Lung microvascular endothelial cell (primary cell): ENCODE measurements around the gene MKNK1. TPM values are rescaled to one million over a fixed set of nuclear protein-coding genes. Genes with fewer than 3 reads are reported as not detected.
A peak's percentile ranks its signal among the peaks of the same experiment; 100 is the strongest.

Experiments
- DNase-seq, 2 donors: peaks; one replicate each; pipeline versions ENCODE4 v3.0.0 to v3.0.0-alpha.2; 2010; ENCODE audit warnings: low read depth in 2 of 2
- total RNA-seq: library from RNA; depleted of rRNA; stranded (reverse); fragments of >200 nt; gene quantifications from 2 replicates; pipeline ENCODE4 v1.2.1, GENCODE V29; 2014

Gene MKNK1
- total RNA-seq, 1 donor from 2014 or later: 12.1 TPM

DNA sequence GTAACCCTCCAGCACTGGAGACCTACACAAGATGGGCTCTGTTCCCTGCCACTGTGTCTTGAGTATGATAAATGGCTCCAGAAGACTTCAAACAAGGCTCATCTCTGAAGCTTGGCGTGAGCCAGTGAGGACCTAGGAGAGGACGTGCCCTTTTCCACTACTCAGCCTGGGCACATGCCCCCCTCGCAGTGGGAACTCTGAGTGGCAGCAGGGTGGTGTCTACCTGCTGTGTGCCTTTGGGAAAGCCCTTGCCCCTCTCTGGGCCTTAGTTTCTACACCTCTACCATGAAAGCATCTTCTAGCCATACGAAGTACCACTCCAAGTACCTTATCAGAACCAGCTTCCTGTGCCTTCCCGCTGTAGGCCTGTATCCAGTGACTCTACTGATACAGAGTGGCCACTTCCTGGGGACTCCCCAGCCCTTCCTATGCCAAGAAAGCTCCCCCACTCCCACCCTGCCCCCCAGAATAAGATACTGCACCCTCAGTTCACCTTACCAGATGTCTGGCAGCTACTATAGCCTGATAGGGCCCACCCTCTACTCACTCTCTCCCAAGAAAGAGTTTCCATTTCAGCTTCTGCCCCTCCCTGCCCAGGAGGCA lies 15.7 kb upstream of the MKNK1 start:
- DNase-seq: no peak

DNA sequence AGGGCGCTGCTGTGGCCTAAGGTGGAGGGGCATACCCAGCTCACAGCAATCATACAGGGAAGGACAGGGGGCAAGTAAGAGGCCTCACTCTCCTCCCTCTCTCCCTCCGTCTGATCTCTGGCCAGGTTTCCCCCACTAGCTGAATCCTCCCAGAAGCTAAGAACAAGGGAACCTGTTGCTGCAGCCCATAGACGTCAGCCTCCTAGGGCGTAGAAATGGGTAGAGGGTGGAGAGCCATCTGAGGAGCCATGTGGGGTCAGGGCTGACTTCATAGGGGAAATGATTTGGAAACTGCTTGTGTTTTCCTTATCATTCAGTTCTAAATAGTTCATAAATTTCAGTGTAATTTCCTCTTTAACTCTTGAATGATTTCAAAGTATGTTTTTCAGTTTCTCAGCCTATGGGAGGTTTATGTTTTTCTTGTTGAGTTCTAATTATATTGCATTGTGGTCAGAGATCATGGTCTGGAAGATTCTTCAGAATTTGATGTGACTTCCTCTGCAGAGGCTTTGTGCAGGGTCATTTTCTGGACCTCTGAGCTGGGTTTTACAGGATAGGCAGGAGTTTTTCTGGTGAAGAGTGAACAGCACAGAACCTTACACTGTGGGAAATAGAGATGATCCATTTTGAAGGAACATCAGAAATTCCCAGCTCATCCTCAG lies 14.8 kb upstream of the MKNK1 start:
- DNase-seq: no peak

DNA sequence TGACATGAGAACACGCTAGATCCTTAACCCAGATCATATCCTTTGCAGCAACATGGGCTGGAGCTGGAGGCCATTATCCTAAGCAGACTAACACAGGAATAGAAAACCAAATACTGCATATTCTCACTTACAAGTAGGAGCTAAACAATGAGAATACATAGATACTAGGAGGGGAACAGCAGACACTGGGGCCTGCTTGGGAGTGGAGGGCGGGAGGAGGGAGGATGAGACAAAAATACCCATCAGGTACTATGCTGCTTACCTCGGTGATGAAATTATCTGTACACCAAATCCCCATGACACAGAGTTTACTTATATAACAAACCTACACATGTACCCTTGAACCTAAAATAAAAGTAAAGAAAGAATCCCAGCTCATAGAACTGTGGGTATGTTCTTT lies 13.8 kb upstream of the MKNK1 start:
- DNase-seq: no peak

DNA sequence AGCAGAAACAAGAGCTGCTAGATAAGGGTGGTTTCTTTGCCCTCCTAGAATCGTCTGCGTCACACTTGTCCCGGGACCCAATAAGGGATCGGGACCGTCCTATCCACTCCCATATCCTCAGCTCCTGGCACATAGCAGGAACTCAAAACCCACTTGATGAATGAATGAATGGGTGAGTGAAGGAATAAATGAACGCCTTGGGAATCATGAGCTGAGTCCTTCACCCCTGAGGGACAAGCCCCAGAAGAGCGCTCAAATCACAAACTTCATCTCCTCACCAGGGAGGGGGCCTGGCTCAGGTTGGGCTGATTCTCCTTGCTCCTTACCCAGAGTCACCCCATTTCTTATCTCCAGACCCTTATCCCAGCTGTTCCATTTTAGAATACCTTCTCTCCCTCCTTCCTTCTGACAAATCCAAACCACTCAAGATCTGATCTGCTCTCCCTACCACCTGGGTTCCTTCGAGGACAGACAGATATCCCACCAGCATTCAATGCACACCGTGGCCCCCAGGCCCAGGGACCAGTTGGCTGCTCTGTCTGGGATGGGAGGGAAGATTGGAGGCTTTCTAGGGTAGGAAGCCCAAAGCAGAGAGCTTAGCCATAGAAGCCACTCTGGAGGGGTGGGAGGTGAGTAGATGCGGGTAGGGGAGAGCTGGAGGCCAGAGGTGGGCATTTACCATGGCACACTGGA lies 13.2 kb upstream of the MKNK1 start:
- DNase-seq: no peak

DNA sequence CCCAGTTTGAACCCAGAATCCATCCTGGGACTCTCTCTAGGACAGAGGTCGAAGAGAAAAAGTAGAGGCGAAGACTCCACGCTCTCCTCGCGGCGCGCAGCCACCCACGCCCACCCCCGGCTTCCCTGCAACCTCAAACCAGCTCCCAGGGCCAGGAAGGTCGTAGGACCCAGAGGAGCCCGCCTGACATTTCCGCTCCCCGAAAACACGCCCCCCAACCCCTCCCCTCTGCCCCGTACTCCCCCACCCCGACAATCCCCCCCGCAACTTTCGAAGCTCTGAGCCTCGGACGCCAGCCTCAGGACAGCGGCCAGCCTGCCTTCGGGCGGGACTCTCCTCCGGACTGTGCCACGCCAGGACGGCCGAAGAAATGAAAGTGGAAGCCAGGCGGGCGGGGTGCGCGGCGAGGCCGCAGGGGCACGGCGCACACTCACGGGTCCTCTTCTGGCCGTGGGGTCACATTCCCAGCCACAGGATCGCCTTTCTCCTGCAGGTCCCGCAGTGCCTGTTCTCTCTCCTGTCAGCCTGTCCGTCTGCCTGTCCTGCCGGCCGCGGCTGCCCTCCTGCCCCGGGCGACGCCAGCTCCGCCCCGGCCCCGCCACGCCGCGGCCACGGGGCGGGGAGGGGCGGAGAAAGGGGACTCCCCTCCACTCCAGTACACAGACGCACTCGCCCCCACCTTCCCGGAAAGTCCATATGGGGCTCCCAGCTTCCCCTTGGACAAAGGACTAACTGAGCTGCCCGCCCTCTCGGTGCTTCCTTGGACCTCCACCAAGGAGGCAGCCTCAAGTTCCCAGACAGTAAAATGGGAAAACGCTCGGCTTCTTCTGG lies 12.4 kb upstream of the MKNK1 start, which contains the start of gene MOB3C:
Gene MOB3C (minus strand): TSS at position 535 of the 831 bp plus-strand sequence. CDS start 3,490 bp downstream, outside the sequence.
- peak; percentile 75 to 77 for DNase-seq

DNA sequence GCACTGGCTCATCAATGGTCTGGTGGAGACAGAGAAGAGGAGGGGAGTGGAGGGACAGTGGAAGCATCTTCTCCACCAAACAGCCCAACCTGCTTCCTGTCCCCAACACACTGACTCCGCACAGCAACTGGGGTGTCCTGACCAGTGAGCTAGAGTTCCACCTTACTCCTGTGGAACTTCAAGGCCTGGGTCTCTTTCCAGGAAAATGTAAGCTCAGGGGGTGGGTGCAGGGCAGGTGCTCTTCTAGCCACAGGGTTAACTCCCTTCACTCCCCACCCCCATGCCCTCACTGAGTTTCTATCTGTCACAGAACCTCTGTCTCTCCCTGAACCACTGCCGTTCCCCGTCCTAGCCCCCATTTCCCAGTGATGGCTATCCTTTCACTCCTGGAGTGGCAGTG lies 11.7 kb upstream of the MKNK1 start:
- DNase-seq: no peak

DNA sequence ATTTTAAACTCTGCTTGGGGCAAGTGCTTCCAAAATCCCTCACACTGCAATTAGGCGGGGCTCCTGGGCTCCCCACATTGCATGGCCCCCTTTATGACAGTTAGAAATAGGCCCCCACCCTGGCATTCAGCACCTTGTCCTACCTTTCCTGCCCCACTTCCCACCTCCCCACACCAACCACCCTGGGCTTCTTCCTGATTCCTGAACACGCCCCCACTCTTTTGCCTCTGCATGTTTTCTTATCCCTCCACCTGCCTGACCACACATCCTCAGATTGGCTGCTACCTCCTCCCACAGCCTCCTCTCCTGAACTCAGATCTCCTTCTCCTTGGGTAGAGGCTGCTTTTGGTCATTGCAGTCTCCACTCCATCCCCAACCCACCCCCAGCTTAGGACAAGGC lies 11.0 kb upstream of the MKNK1 start:
- DNase-seq: no peak

DNA sequence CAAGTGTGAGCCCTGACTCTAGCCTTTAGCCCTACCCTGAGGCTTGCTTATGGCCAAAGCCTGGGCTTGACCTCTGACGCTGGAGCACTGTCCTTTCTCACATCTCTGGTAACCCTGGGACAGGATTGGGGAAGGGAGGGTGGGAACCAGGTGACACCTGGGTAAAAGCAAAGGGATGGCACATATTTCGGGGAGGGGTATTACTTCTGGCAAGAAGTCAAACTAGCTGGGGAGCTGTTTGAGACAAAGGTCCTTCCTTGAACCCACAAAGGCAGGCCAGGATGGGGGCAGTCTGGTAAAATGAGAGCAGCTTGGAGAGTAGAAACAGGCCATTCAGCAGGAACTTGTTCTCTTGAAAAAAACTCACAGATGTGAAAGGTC lies 10.5 kb upstream of the MKNK1 start:
- no peak for DNase-seq

DNA sequence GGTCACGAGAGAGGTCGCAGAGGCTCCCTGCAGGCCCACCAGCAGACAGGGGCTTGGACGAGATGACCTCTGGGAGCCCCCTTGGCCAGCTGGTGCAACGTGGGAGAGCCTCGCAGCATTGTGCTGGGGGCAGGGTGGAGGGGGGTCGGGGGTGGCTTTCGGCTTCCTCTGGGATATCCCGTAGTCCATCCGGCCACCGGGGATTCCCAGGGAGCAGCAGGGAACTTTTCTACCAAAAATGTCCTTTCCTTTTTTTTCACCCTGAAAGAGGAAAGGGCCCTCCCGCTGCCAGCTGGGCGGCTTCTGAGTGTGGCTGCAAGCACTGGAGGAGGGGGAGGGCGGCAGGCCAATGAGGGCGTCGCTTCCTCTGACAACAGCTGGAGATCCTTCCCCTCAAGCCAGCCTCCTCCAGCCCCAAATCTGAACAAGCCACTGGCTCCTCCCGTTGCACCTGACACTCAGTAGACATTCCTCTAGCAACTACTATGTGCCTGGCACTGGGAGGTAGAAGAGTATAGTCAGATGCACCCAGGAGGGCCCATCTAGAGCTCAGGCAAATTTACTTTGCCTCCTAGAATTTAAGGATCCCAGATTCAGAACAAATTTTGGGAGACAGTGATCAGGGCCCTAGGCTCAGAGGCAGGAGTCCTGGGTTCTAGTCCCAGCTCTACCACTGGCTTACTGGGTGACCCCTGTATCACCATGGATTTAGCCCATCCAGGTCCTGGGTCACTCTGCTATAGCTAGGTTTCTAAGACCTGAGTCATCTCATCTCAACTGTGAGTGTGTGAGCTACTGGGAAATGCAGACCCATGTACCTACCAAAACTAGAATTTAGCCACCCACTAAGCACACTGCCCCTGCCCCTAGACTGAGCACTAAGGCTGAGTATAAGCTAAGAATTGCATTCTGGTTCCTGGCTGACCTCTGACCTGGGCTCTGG lies 9.9 kb upstream of the MKNK1 start:
- DNase-seq: peak; percentile 58 to 72

DNA sequence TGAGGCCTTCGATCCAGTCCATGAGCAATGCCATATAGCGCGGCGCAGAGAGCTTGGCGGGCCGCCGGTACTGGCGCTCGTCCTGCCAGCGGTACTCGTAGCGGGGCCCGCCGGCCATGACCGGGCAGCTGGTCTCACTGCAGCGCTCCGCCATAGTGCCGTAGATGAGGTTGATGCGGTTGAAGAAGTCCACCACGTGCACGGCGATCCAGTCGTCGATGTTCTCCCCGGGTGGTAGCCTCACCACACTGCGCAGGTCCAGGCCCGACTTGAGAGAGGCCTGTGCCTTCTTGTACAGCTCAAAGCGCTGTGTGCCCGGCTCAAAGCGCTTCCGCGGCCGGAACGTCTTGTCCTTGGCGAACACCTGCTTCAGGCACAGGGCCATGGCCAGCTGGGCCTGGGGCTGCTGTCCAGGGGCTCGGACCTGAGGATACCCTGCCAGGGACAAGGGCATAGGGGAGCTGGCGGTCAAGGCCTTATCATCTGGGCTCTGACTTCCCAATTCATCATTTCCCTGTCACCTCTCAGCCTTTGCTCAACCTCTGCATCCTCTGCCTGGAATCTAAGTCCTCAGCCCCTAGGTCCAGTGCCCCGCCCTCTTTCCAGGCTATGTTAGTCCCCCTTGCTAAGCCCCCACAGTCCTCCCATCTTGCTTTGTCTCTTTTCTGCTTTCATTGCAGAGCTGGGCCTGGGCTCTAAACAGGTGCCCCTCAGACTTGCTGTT lies 9.0 kb upstream of the MKNK1 start:
- no peak for DNase-seq

DNA sequence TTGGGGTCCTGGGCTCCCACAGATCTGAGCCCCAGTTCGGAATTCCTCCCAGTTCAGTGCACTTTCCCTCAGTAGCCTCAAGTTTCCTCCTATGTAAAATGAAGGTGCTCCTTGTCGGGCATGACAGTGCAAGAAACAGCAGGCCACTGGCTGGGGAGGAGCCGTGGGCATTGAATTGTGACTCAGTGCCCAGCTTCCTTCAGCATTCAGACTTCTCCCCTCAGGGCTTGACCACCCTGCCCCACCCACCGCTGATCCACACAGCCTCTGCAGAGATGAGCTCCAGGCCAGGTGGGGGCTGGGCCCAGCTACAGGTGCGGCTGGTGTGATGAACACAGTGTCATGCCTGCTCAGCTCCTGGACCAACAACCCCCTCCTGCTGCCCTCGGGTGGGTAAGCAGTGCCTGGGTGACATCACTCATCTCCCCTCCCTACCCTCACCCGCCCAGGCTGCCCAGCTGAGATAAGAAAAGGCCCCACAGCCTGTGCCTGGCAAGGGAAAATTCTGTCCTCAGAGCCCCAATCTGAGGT lies 7.7 kb upstream of the MKNK1 start:
- peak in 1 of 2 donors; percentile 23 for DNase-seq

DNA sequence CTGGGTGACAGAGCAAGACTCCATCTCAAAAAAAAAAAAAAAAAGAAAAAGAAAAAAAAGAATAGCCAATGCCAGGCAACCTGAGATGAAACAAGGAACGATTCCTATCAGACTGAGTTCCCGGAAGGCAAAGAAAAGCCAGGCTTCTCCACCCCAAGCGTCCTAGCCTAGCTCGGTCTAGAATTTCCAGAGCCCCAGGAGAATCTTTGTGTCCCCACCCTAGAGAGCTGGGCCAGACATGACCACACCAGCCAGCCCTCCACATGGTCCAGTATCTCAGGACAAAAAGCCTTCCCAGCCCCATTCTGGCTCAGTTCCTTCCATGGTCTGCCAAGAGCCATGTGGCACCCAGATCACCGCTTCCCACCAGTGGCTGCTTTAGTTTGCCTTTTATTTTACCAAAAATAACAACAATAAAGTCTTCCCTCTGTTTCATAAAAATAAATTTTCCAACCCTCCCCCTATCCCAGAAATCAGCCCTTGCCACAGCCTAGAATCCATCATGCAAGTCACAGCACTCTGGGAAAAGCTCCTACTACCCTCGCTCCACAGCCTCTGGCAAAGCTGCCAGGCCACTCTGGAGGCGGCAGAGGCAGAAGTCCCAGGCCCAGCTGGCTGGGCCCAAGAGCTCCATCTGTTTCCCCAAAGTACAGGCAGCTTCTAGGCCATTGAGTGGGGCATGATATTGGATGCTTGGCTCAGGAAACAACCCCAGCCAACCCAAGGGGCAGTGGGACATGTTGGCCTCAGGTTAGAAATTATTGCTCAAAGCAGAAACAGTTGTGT lies 3.5 kb upstream of the MKNK1 start:
- no peak for DNase-seq

DNA sequence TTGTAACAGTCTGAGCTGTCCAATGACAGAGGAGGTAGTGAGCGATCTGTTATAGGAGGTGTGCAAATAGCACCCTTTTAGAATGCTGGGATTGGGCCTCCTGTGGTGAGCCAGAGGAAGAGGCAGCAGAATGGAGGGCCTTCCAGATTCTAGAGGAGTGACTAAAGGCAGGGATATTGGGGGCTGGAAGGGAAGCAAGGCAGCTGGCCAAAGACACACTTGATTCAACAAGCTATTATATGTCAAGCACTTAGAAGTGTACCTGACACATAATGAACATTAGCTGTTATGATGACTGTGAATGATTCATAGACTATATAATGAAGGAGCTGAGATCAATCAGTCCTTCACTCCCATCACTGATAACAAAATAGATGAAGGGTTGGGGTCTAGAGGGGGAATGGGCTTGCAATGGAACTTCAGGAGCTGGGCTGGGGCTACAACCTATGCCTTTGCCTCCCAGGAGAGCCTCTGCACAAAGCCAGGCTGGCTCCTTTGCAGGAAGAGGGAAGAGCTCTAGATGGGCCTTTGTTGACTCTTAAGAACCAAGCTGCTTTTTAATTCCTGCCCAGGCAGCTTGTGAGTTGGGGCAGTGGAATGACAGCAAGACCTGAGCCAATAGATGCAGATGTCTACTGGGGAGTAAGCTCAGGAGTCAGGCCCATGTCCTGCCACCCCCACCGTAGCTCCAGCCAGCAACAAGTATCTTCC lies 2.3 kb upstream of the MKNK1 start:
- no peak for DNase-seq

DNA sequence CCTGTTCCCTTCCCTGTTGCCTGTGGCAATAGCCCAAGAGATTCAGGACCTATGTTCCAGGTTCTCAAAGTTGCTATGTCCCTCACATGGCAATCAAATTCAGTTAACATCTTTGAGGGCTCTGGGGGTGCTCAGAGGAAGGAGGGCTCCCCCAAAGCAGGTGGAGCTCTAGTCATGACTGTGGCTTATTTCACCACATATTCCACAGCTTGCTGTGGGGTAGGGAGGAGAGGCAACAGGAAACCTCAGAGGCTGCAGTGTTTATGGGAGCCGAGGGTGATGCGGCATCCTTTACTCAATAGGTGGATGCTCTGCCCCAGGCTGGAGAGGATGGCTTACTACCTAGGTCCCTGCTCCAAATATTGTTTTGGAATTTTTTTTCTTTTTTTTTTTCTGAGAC lies 1.2 kb upstream of the MKNK1 start:
- DNase-seq: no peak

DNA sequence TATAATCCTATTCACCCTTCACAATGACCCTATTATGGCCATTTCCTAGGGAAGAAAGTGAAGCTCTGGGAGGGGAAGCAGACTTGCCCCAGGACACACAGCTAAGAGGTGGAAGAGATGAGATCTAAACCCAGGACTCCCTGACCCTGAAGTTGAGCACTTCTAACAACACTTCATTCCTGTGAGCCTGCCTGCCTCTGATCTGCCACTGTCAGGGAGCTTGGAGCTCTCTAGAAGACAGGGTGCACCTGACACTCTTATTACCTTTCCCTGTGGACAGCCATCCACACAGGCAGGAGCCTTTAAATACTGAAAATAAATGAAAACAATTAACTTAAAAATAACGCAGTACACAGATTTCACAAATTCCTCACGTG lies 599 bp downstream of the MKNK1 start:
- peak in 1 of 2 donors; percentile 12 for DNase-seq

DNA sequence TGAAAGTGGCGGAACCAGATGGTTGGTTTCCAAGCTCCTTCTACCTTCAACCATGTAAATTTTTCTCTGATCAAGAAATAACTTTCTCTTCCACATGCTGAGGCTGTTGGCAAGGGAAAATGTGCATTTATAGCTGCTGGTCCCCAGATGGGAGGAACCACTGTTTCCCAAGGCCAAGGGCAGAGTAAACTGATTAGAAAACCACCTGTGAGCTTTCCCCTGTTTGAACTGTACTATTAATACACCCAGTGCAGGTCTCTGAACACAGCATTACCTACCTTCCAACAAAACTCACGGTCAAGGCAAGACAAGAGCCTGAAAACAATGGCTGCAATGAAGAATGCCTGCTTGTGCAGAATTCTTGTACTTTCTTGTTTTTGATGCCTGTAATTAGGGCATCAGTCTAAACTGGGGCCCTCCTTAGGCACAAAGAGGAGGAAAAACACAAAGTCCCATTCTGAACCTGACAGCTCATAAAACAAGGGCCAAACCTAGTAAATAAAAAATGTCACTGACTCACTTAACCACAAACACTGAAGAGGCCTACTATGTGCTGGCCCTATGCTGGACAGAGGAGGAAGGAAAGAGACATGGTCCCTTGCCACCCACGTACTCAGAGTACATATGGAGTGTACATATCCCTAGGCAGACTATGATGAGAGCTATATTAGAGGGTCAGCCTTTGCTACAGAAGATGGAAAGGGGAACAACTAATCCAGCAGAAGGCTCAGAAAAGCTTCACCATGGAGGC lies 2.6 kb downstream of the MKNK1 start:
- no peak for DNase-seq

DNA sequence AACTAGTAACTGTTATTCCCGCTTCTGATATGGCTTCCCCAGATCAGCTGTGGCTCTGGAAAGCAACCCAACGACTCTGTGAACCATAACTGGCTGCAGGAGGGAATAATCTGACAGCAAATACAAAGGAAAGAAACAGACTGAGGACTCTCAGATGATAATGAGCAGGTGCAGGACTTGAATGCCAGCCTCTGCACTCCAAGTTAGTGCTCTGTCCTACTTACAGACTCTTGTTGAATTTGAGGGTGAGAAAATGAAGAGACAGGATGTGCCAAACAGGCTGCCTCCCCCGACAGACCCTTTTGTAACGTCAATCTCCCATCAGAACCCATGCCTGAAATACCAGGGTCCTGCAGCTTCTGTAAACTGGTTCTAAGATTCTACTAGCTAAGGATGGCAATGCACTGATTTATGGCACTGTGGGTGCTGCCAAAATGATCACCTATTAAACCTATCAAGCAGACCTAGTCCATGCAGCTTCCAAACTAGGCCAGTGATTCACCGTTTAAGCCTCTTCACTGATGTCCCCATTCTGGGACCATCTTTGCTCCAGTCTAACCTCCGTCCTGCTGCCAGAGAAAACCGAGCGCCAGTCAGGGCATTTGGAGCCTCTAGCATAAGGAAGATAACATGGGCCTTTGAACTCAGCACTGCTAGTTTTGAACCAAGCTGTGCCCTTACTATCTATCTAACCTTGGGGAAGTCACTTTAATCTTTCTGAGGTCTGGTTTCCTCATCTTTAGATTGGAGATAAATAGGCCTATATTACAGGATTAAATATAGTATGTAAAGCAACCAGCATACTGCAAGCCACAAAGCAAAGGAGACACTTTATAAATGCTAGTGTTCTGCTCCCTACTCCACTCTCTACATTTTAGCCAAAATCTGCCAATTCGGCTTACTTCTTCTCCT lies 4.8 kb downstream of the MKNK1 start:
- DNase-seq: no peak
